Measurements from ENCODE around the gene DAGLA. TPM values are rescaled to one million over a fixed set of nuclear protein-coding genes. Genes with fewer than 3 reads are reported as not detected.
"Not testable (repeated sequence)": the region's sequence is repeated elsewhere in the genome, so short reads cannot be mapped to it uniquely, and the experiment has no call there.

Gene DAGLA
- total RNA-seq, 6 donors from 2014 or later, result 3.0 to 11.0 (median 8.0) TPM

DNA sequence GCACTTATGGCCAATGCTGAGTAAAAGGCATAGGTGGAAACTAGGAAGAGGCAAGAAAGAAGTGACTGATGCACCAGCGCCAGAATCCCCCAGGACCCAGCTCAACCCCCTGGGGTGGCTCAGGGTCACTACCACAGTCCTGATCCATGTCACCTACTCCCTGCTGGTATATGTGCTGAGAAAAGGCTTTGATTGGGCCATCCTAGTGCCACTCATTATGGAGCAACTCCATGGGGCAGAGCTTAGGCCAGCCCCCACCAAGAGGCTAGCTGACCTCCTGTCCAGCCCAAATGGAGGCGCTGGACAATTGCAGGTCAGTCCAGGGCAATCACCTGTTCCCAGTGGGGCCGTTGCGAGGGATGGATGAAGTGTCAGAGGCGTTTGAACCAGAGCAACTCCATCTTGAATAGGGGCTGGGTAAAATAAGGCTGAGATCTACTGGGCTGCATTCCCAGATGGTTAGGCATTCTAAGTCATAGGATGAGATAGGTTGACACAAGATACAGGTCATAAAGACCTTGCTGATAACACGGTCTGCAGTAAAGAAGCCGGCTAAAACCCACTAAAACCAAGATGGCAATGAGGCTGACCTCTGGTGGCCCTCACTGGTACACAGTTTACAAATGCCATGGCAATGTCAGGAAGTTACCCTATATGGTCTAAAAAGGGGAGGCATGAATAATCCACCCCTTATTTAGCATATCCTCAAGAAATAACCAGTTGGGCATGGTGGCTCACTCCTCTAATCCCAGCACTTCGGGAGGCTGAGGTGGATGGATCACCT is 20.6 kb upstream of the DAGLA start:
- Histone ChIP-seq H3K9me3 (no peaks in the 10 kb centered on the region), H3K4me1 (peaks cover 0 to 6% (median 3%) of the 10 kb centered on the region in 4 donors), H3K36me3 (no peaks in the 10 kb centered on the region), H3K27me3 (no peaks in the 10 kb centered on the region), H3K4me3 (no peak overlapping the region), H3K27ac (no peak overlapping the region)
- no peak for ATAC-seq (ENCODE audit: low FRiP score in 2 of 2)
- 91 to 93% methylated on average over 8 of the region's 8 CpGs for WGBS, 2 donors
- TF ChIP-seq POLR2A (IDR thresholded peaks at IDR 0.05) (no peak), EP300 (IDR thresholded peaks at IDR 0.05) (no peak), POLR2AphosphoS5 (IDR thresholded peaks at IDR 0.05) (no peak)
- TF ChIP-seq, protein P1, sequence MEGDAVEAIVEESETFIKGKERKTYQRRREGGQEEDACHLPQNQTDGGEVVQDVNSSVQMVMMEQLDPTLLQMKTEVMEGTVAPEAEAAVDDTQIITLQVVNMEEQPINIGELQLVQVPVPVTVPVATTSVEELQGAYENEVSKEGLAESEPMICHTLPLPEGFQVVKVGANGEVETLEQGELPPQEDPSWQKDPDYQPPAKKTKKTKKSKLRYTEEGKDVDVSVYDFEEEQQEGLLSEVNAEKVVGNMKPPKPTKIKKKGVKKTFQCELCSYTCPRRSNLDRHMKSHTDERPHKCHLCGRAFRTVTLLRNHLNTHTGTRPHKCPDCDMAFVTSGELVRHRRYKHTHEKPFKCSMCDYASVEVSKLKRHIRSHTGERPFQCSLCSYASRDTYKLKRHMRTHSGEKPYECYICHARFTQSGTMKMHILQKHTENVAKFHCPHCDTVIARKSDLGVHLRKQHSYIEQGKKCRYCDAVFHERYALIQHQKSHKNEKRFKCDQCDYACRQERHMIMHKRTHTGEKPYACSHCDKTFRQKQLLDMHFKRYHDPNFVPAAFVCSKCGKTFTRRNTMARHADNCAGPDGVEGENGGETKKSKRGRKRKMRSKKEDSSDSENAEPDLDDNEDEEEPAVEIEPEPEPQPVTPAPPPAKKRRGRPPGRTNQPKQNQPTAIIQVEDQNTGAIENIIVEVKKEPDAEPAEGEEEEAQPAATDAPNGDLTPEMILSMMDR (IDR thresholded peaks at IDR 0.05), result no peak
- DNase-seq, result no peak

DNA sequence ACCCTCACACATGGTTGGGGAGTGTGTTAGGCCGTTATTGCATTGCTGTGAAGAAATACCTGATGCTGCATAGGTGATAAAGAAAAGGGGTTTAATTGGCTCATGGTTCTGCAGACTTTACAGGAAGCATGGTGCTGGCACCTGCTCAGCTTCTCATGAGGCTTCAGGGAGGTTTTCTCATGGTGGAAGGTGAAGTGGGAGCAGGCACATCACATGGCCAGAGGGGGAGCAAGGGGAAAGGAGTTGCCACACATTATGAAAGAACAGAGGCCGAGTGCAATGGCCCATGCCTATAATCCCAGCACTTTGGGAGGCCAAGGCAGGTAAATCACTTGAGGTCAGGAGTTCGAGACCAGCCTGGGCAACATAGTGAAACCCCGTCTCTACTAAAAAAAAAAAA is 19.2 kb upstream of the DAGLA start:
- 77% methylated on average over 4 of the region's 4 CpGs for WGBS, 2 donors
- not testable (repeated sequence) for H3K4me3 ChIP-seq; ATAC-seq (ENCODE audit: low FRiP score in 2 of 2); H3K27ac ChIP-seq; H3K4me1 ChIP-seq; H3K27me3 ChIP-seq; DNase-seq; H3K36me3 ChIP-seq; H3K9me3 ChIP-seq

DNA sequence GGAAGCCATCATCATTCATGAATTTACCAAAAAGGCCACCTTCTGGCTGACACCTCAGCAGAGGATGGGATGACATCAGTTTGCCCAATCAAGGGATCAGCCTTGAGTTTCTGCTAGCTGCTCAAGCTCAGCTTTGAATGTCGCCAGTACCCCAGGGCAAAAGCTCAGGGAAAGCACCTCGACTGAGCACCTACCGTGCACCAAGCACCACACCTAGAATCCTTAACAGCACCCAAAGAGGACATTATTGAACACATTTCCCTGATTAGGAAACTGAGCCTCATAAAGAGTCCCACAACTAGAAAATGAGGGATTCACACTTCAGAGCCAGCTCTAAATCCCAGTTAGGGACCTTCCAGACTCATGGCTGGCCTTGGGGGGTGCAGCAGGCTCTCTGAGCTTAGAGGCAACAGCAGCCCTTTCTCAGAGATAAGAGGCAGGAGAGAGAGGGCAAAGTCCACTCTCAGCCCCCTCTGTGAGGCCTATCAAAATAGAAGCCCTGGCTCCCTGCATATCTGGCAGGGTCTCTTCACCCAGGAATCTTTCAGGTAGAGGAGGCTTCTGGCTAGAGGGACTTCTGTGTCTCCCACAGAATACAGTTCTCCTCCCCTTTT is 13.4 kb upstream of the DAGLA start:
- Histone ChIP-seq H3K36me3 (no peaks in the 10 kb centered on the region), H3K27ac (no peak overlapping the region), H3K27me3 (no peaks in the 10 kb centered on the region), H3K4me1 (no peaks in the 10 kb centered on the region), H3K9me3 (no peaks in the 10 kb centered on the region), H3K4me3 (no peak overlapping the region)
- no peak for DNase-seq
- 95 to 98% methylated on average over 3 of the region's 3 CpGs for WGBS, 2 donors
- TF ChIP-seq POLR2A (IDR thresholded peaks at IDR 0.05), result no peak
- no peak for TF ChIP-seq POLR2AphosphoS5 (IDR thresholded peaks at IDR 0.05)
- no peak for TF ChIP-seq EP300 (IDR thresholded peaks at IDR 0.05)
- TF ChIP-seq, protein P1 (IDR thresholded peaks at IDR 0.05), result no peak
- ATAC-seq (ENCODE audit: low FRiP score in 2 of 2), result no peak

DNA sequence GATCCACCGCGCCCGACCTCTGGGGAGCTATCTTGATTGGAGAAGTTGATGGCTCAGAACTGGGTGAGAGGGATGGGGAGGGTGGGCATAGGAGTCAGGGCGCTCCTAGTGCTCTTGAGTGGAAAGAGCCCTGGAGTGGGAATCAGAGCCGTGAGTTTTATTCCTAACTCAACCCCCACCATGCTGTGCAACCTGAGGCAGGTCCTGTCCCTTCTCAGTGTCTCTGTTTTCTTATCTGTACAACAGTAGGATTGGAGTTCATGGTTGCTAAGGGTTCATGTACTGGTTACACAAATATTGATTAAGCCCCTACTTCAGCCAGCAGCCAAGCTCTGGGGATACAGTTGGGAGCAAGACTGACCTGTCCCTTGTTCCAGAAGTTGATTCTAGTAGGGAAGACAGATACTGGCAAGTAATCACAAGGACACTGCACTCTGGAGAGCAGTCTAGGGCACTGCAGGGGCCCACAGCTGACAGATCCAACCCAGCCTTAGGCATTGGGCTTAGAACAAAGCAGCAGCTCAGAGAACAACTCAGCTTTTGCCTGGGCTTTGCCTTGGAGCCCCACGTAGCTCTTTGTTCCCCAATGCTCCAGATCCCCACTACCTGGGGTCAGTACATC is 12.4 kb upstream of the DAGLA start:
- Histone ChIP-seq H3K9me3 (no peaks in the 10 kb centered on the region), H3K27me3 (no peaks in the 10 kb centered on the region), H3K36me3 (no peaks in the 10 kb centered on the region), H3K4me3 (no peak overlapping the region), H3K27ac (no peak overlapping the region), H3K4me1 (no peaks in the 10 kb centered on the region)
- WGBS, 2 donors, result 77 to 83% methylated on average over 5 to 6 of the region's 6 CpGs
- no peak for TF ChIP-seq POLR2AphosphoS5 (IDR thresholded peaks at IDR 0.05)
- TF ChIP-seq POLR2A (IDR thresholded peaks at IDR 0.05), result no peak
- TF ChIP-seq, protein P1 (IDR thresholded peaks at IDR 0.05), result no peak
- no peak for TF ChIP-seq EP300 (IDR thresholded peaks at IDR 0.05)
- ATAC-seq (ENCODE audit: low FRiP score in 2 of 2), result no peak
- DNase-seq, result no peak

DNA sequence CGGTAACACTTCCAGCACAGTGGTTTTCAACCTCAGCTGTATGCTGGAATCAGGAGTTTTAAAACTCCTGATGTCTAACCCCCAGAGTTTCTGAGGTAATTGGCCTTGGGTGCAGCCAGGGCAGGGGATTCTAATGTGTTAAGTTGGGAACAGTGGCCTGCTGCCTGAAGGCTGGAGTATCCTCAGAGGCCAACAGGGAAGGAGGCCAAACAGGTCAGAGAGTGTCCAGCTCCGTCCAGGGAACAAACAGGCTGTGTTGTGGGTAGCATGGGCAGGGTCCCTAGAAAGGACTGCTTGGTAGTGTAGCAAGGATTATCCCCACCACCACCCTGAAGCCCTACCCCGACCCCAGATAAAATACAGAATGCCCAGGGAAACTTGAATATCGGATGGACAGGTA is 10.8 kb upstream of the DAGLA start:
- Histone ChIP-seq H3K36me3 (no peaks in the 10 kb centered on the region), H3K27me3 (no peaks in the 10 kb centered on the region), H3K9me3 (no peaks in the 10 kb centered on the region), H3K27ac (no peak overlapping the region), H3K4me1 (no peaks in the 10 kb centered on the region), H3K4me3 (no peak overlapping the region)
- ATAC-seq (ENCODE audit: low FRiP score in 2 of 2) (no peak), DNase-seq (no peak)
- 81 to 86% methylated on average over 4 of the region's 4 CpGs for WGBS, 2 donors
- TF ChIP-seq POLR2AphosphoS5 (IDR thresholded peaks at IDR 0.05), result no peak
- TF ChIP-seq, protein P1 (IDR thresholded peaks at IDR 0.05), result no peak
- no peak for TF ChIP-seq POLR2A (IDR thresholded peaks at IDR 0.05)
- no peak for TF ChIP-seq EP300 (IDR thresholded peaks at IDR 0.05)
